Erythroblast (primary cell): ENCODE measurements around the gene AKT3.

Experiments
- DNase-seq, 2 experiments: peaks; one replicate each; lab custom pipeline; 2025; lab: John Stamatoyannopoulos, UW
- GATA1 ChIP-seq: IDR thresholded peaks from 2 replicates; pipeline ENCODE4 v1.6.1; 2011; ENCODE audit warnings: low read depth, mild to moderate bottlenecking, control low read depth, low read length, moderate library complexity
- POLR2A ChIP-seq: IDR thresholded peaks from 2 replicates; pipeline ENCODE4 v1.6.1; 2011; ENCODE audit warnings: mild to moderate bottlenecking, low read length

The AKT3 gene

DNA sequence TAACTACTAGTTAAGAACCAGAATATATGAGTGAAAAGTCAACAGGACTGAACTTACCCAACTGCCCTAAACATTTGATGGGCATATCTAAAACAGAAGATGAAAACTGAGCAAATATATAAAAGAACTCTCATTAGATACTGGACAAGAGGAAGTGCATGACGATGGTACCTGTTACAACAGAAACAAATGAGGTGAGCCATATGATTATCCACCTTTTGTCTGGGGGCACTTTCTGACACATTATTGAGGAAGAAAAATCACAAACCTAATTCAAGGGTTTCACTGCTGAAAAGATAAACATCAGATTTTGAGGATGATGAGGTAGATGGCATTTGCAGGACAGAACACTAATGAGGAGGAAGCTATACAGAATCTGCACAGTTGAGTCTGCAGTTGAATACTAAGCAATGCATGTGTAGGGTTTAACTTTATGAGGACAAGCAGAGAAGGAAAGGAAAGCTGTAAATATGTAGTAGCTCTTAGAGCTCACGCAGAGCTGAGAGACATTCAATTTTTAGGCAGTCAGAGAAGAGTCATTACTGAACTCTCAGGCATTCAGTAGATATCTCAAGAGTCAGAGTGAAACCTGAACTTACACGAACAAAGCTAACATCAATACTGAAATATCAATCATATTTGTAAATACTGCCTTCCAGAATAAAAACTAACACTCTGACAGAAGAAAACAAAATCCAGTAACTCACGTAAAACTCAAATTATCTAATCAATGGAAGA lies 262.1 kb downstream of the AKT3 start:
- no peak for DNase-seq
- no peak for TF ChIP-seq GATA1
- no peak for TF ChIP-seq POLR2A

GRCh38 chr1:243587285-243587684 lies 262.8 kb downstream of the AKT3 start:
- no peak for TF ChIP-seq GATA1
- TF ChIP-seq POLR2A = no peak
- DNase-seq = no peak

- no peak for DNase-seq
- TF ChIP-seq GATA1 (no peak), POLR2A (no peak)
Measured at GRCh38 chr1:243585982-243586381, 264.1 kb downstream of the AKT3 start.

DNA sequence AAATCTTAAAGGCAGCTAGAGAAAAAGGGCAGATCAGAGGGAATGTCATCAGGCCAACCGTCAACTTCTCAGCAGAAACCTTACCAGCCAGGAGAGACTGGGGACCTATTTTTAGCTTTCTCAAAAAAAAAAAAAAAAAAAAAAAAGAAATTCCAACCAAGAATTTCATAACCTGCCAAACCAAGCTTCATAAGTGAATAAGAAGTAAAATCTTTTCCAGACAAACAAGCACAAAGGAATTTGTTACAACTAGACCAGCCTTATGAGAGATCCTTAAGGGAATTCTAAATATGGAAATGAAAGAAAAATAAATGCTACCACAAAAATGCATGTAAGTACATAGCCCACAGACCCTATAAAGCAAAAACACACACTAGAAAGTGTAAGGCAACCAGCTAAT lies 267.7 kb downstream of the AKT3 start:
- TF ChIP-seq POLR2A (no peak), GATA1 (no peak)
- DNase-seq = no peak

GRCh38 chr1:243580984-243581383 lies 269.1 kb downstream of the AKT3 start:
- TF ChIP-seq GATA1 (no peak), POLR2A (no peak)
- DNase-seq = no peak

DNA sequence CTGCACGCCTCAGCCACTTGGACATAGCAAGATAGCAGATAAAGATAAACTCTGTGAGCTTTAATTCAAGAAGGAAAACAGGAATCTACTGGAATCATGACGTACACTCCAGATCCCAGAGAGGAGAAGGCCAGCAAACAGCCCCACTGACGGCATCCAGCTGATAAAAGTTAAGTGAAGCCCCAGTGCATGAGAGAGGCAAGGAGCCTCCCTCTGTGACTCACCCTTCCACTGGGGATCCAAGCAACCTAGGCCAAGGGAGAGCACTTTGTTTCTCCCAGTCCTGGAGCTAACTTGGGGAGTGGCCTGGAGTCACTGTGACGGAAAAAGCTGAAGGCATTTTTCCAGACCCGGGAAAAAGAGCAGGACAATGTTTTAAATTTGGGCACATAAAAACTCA lies 270.0 kb downstream of the AKT3 start:
- TF ChIP-seq POLR2A (no peak), GATA1 (no peak)
- DNase-seq = no peak

DNA sequence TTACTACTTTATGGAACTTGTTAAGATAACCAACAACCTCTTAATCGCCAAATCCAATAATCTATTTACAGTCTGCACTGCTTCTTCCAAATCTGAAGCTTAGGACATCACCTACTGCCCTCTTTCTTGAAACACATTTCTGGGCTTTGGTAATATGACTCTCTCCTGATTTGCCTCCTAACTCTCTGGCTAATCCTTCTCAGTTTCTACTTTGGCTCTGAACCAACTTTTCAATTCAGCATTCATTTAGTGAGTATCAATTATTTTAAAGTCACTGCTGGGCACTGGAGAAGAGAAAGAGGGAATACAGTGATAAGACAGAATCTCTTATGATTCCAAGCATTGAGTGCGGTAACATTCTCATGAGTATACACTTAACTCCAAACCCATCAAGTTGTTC lies 275.0 kb downstream of the AKT3 start:
- no peak for DNase-seq
- TF ChIP-seq POLR2A = no peak
- TF ChIP-seq GATA1 = no peak

DNA sequence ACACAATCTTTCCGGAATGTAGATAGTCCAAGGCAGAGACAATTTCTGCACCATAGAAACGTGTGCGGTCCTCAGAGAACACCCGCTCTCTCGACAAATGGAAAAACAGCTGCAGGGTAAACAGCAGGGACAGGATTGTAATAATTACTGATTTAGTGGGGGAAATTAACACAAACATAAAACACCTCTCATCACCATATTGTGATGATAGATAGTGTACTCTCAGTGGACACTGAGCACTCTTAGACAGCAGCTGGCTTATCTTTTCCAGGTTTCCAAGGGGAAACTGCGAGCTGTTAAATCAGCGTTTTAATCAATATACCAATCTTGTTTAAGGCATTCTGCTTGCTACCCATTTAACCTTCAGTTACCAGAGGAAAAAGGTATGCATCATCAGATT lies 277.1 kb downstream of the AKT3 start:
- TF ChIP-seq GATA1 (no peak), POLR2A (no peak)
- no peak for DNase-seq

DNA sequence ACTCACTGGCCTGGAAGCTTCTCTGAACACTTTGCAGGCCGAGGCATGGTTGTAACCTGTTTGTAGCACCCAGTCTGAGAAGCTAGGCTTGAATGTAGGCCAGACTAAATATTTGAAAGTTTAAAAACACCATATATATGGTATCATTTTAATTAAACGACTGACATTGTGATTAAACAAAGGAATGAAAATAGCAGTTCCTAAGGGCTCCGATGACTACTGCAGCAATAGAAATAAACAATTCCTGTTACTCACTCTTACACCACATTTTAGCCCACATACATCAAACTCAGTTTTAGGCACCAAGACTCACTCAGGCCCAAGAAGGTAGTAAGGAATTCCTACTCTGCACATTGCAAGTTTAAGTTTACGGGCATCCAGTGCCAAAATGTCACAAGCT lies 281.2 kb downstream of the AKT3 start:
- DNase-seq = no peak
- TF ChIP-seq GATA1 = no peak
- no peak for TF ChIP-seq POLR2A

GRCh38 chr1:243564814-243565213 lies 285.2 kb downstream of the AKT3 start:
- no peak for DNase-seq
- no peak for TF ChIP-seq POLR2A
- no peak for TF ChIP-seq GATA1

- TF ChIP-seq POLR2A (no peak), GATA1 (no peak)
- no peak for DNase-seq
Measured at GRCh38 chr1:243563732-243564131, 286.3 kb downstream of the AKT3 start.

DNA sequence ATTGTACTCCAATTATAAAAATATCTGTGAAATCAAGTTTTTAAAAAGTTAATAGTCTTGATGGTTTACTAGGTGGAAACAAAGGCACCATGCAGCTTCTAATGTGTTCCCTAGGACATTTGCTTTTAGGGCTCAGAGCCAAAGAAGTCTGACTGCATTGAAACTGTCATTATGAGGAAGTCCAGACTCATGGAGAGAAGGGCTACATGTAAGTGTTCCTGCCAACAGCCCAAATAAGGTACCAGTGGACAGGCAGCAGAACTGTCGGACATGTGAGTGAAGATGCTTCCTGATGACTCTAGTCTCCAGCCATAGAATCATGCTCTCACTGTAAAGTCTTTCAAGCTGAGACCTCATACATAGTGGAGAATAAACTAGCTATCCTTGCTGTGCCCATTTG lies 287.6 kb downstream of the AKT3 start:
- no peak for TF ChIP-seq GATA1
- no peak for TF ChIP-seq POLR2A
- DNase-seq = no peak

GRCh38 chr1:243561588-243562319 lies 288.3 kb downstream of the AKT3 start:
- DNase-seq = no peak
- no peak for TF ChIP-seq POLR2A
- no peak for TF ChIP-seq GATA1

- TF ChIP-seq GATA1 = no peak
- no peak for TF ChIP-seq POLR2A
- no peak for DNase-seq
Measured at GRCh38 chr1:243559575-243560162, 290.4 kb downstream of the AKT3 start.
